Limb (tissue), 2 donors: ENCODE measurements around the gene DALRD3.

Source experiments
- DNase-seq, 2 donors: peaks; one replicate each; pipeline ENCODE4 v3.0.0-alpha.2; 2016; ENCODE audit errors: extremely low spot score in 2 of 2

The DALRD3 gene

DNA sequence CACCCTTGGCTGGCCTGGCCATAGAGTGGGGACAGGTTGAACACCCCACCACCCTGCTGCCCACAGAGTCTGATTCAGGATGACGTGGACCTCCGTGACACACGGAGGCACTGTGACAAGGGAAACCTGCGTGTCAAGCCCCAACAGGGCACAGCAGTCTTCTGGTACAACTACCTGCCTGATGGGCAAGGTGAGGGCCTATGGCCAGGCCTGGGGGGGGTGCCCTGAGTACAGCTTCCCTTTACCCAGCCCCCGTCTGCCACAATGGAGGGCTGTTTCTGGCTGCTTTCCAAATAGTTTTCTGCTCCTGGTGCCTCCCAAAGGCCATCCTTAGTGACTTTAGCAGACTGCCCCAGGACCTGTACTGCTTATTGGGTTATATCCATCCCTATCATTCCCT is 12.4 kb downstream of the DALRD3 start:
- DNase-seq, result no peak

DNA sequence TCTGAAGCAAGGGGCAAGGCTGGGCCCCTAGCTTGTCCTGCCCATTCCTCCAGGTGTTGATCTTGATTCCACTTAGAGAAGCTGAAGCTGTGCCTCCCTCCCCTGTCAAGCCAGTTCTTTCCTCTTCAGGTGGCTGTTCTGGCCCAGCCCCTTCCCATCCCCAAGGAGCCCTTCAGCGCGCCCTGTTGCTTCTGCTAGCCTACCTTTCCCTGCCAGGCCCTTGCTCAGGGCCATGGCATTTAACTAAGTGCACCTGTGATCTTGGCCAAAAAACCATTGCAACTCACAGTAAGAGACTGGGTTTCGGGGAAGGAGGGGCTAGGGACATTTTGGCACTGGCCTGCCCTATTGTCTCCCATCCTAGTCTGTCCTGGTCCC is 13.1 kb downstream of the DALRD3 start:
- no peak for DNase-seq

DNA sequence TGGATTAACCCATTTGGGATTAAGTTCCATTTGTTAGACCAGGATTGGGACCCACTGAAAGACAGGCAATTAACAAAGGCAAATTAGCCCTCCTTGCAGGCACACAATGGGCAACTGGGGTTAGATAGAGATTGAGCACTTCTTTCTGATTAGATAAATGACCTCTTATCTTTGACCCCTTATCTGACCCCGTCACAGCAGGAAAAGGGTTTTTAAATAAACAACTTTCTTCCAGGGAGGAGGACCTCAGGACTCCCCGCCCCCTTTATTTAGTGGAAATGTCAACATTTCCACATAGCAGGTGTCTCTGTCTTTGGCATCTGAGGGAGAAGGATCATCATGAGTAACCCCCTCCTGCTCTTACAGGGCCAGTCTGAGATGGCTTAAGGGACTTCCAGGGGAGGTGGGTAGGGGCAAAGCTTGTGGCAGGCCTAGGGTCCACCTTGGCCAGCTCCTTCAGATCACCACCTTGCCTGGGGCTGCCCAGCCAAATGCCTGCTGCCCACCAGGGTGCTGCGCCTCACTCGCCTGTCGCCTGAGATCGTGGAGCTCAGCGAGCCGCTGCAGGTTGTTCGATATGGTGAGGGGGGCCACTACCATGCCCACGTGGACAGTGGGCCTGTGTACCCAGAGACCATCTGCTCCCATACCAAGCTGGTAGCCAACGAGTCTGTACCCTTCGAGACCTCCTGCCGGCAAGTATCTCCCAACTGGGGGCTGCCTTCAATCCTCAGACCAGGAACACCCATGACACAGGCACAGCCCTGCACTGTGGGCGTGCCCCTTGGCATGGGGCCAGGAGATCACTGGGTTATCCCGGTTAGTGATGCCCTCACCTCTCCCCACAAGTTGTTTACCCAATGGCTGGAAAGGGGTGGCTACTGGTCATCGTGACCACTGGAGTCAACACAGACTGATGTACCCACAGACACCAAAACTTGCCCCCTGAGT is 13.8 kb downstream of the DALRD3 start:
- DNase-seq, result no peak

DNA sequence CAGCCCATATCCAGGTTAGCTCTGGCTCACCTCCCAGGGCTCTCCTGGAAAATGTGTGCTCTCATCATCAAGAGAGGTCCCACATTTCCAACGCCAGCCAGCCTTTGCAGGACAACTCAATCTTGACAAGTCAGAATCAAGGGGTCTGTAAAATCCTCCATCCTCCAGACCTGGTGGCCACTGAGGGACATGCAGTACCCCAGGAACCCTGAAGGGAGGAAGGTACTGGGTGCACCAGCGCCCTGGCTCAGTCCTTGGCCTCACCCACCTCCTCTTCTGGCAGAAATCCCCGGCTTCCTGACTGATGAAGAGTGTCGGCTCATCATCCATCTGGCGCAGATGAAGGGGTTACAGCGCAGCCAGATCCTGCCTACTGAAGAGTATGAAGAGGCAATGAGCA is 17.2 kb downstream of the DALRD3 start:
- no peak for DNase-seq

DNA sequence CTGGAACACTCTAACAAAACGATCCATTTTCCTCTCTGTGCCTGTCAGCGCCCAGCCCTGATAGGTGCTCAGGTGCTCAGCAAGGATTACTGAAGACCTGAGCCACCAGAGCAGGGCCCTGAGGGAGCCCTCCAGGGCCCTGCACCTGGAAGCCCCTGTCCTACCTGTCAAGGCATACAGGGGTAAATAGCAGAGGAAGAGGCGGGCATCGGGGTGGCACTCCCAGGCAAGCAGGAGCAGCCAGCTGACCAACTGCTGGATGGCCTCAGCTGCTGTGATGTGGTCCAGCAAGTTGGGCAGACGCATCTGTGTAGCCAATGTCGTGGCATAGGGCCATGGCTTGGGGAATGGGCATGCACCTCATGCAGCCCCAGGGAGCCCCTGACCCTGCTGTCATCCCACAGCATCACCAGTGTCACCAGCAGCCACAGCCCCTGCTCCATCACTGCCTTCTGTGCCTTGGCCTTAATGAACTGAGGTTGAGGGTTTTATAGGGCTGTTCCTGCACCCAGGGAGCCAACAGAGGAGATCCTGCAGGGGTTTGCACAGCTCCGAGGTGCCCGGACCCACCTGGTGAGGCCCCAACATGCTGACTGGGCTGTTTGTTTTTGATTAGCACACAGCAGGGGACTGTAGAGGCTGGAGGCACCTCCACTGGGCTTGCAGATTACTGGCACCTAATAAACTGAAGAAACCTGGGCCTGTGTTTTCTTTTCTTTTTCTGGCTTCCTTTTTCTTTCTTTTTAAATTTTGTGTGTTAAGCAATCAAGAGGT is 19.1 kb downstream of the DALRD3 start:
- DNase-seq, result no peak

DNA sequence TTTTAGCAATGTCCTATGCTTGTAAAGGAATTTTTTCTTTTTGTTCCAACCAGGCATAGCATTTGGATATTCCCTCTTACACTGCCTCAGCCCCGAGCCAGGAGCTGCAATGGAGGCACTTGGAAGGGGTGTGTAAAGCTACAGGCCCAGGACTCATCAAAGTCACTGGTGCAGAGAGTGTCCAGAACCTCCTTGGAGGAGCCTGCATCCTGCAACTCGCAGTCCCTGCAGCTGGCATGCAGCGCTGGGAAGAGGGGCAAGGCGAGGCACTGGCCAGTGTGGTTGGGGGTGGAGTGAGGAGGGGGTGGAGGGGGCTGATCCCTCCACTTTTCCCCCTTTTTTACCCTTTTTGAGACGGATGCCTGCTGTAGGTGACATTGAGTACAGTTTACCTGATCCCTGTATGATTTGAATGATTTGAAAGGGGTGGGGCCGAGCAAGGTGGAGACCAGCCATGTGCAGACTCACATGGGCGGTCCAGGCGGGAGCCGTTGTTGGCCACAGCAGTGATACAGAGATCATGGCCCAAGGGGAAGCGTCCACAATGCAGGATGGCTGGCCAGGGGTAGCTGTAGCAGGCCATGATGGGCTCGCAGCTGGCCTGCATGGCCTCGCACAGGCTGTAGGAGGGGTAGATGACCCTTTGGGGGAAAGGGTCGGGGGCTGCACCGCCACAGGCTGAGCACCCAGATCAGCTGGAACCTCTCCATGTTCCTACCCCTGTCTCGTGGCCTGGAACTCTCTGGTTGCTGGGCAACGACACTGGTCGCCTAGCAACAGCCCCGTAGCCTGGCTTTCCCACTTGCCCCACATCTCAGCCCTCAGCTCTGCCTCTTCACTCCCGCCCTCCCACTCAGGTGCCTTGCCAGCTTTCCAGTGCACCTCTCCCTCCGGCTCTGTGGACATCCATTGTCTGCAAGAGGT is 20.4 kb downstream of the DALRD3 start:
- DNase-seq, result peak in 1 of 2 donors; percentile 63

DNA sequence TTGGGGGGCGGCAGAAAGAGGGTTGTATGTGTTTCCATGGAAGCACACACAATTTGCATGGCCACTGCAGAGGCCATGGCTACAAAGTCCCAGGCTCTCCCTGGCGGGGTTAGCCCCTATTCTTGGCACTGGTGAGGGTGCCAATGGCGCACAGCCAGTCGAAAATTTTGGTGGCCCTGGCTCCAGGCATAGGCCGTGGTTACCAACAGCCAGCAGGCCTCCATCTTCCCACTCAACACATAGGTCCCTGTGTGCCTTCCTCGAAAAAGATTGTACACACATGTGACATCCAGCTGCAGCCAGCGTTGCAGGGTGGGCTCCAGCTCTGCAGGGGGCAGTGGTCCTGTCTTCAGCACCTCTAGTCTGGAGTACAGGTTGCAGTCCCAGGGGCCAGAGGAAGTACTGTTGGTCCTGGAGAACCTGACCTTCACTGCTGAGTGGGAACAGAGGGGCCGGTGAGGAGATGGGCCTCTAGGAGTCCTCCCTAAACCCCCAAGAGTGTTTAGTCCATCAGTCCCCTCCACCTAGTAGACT is 21.2 kb downstream of the DALRD3 start:
- no peak for DNase-seq

DNA sequence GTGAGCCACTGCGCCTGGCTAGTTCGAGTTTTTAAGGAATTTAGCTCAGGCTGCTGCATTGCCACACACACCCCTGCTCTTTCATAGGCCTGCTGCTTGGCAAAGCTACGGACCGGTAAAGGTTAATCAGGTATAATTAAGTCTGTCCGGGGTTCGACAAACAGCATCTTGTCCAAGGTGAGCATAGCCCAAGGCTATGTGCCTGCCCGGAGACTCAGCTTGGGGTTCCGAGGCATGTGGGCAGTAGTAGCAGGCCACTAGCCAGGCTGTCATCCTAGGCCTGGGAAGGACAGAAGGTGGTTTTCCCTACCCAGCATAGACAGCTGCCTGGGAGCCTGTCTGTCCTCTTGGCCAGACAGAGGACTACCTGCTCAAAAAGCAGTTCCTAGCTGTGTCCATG is 21.7 kb downstream of the DALRD3 start:
- no peak for DNase-seq

DNA sequence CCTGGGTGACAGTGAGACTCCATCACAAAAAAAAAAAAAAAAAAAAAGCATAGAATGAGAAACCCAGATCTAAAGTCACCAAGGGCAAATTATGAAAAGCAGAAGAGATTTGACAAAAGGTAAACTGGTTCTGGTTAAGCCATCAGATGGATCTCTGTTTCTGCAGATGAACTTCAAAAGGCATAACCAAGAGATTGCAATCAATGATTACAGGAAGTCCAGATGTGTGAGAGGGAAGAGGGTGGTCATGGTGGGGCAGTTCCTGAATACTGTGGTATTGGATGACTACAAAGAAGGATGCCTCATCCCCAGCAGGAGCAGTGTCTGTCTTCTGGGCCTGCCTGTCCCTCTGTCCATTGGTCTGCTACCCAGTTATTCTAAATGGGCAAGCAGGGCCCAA is 24.5 kb downstream of the DALRD3 start:
- DNase-seq, result no peak

DNA sequence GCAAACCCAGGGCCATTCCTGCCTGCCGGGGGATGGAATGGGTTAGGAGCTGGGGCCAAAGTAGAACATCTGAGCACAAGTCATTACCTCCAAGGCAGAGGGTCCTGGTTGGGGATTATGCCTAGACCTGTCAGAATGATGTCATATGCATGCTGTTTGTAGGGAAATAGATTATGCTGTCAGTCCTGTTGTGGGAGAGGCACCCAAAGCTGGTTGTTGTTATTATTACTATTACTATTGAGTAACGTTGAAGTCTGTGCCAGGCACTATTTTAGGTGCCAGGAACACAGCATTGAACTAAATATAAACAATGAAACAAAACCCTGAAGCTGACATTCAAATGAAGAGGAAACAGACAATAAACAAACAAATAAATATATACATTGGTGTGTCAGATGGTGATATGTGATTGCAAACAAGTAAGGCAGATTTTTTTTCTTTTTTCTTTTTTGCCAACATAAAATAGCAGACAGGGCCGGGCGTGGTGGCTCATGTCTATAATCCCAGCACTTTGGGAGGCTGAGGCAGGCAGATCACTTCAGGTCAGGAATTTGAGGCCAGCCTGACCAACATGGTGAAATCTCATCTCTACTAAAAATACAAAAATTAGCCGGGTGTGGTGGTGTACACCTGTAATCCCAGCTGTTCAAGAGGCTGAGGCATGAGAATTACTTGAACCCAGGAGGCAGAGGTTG is 26.4 kb downstream of the DALRD3 start:
- no peak for DNase-seq

DNA sequence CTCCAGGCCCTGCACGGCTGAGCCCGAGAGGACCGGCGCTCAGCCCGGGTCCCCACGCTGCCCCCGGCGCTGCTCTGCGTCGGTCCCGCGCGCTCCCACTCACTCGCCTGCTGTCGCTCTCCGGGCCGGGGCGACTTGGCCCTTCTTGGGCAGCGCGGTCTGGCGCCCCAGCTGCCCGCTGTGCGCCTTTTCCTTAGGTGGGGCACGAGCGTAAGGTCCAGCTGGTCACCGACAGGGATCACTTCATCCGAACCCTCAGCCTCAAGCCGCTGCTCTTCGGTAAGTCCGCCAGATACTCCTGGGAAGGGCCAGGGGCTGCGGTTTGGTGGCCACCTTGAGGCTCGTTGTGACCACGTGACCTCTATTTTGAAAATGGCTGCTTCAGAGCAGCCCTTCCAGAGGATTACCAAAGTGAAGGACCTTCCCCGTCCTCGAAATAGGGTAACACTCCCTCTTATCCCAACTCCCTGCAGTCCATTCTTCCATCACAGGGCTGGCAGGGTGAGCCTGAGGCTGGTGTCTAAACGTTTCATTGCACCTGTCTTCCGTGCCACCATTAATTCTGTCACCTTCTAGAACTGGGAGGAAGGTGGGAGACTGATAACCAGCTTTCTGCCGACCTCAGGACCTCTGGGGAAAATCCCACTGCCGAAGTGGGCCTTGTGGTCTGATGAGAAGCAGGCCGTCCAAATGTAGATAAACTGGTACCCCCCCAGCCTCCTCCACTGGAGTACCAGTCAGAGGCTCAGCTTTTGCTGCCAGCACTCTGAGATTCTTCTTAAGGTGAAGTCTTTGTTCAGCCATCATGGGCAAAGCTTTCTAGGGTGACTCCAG is 27.5 kb downstream of the DALRD3 start:
- DNase-seq, result peak in 1 of 2 donors; percentile 47

DNA sequence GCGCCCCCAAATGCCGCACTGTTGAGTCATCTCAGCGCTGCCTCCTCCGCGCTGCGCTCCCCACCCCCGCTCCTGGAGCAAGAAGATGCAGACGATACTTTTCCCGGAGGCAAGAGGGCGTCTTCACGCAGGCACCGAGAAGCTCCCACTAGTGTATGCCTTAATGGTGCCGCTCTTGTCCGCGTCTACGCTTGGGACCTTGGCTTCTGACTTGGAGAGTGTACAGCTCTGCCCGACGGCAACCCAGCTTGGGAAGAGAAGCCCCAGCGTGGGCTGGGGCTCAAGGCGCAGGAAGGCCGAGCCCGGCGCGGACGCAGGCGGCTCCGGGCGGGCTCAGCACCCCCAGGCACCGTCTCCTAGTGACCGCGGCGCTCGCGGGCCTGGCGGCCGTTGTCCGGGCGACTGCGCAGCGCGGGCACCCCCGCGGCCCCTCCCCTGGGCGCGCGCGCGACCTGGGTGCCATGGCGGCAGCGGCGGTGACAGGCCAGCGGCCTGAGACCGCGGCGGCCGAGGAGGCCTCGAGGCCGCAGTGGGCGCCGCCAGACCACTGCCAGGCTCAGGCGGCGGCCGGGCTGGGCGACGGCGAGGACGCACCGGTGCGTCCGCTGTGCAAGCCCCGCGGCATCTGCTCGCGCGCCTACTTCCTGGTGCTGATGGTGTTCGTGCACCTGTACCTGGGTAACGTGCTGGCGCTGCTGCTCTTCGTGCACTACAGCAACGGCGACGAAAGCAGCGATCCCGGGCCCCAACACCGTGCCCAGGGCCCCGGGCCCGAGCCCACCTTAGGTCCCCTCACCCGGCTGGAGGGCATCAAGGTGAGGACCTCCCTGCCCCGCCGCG is 28.4 kb downstream of the DALRD3 start, which contains the start of gene P4HTM:
P4HTM (plus strand) TSS at position 446 of the 840 bp plus-strand sequence; CDS start at position 462, 16 bp downstream.
- DNase-seq, result peak; percentile 86 to 88

DNA sequence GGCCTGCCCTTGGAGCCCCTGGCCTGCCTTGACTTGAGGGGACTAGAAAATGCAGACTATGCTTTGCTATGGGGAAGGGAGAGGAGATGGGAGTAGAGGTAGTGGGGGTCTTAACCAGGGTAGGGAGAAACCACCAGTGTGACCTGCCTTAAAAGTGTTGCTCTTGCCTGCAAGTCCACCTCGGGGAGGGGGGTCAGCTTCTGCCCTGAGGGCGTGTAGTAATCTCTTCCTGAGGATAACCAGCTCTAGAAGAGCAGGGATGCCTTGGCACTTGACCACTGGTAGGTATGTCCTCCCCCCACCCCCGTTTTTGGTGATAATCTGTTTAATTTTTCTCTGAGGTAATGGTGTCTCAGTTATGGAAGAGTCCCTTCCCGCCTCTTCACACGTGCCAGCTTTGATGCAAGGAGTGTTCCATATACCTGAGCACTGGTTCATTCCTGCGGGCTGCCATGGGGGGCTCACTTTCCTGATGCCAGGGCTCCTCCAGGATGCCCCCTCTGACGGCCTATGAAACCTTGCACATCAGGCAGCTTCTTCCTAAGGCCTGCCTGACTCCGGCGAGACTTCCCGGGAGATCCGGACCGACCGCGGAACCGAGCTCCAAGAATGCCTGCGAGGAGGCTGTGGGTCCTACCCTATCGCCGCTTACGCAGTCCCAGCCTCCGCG is 29.1 kb downstream of the DALRD3 start:
- DNase-seq, result no peak

DNA sequence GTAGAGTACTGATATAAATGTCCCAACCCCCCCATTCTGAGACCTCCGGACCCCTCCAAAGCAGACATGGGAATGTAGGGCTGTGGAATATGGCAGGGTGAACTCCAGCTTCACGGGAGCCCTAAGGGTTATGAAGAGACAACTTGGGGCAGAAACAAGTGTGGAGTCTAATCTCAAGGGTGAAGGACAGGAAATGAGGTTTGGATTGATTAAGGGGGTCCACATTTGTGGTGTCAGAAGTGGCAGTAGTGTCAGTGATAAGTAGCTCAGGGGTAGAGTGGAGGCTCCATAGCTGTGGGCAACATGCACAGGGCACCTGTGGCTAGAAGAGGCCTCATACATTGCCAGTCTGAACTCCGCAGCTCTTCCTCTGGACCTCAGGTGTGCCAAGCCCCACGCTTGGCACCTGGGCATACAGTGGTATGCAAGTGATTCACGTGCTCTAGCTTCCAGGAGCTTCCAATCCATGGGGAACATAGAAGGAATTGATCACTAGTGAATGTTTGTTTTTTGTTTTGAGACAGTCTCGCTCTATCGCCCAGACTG is 32.5 kb downstream of the DALRD3 start:
- no peak for DNase-seq

DNA sequence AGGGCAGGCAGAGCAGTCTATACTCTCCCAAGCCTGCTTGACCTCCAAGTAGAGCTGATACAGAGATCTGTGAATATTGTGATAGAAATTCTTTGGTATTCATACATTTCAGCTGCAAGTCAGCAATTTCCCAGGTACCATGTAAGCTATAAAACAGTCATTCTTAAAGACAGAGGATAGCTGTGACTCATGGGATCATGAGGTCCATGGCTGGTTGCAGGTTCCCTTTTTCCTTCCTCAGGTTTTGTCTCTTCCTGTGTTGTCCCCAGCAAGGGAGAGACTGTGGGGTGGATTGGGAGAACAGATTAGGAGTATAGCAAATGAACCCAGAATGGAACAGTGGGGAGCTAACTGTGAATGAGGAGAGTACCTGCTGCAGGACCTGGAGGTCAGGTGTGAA is 33.7 kb downstream of the DALRD3 start:
- no peak for DNase-seq

DNA sequence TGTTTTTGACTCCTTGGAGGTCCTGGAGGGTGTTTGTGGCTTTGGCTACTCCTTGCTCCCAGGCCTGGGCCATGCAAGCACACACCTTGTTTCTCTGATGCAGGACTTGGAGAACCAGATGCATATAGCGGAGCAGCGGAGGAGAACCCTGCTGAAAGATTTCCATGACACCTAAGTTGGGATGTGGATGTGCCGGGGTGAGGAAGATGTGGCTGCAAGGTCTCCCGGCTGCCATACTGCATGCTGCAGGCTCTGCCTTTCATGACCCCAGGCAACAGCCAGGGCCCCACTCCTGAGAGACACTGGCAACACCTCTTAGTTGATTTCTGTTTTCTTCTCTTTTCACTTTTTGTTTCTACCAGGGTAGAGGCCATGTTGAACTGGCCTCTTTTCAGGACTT is 35.3 kb downstream of the DALRD3 start:
- DNase-seq, result no peak

DNA sequence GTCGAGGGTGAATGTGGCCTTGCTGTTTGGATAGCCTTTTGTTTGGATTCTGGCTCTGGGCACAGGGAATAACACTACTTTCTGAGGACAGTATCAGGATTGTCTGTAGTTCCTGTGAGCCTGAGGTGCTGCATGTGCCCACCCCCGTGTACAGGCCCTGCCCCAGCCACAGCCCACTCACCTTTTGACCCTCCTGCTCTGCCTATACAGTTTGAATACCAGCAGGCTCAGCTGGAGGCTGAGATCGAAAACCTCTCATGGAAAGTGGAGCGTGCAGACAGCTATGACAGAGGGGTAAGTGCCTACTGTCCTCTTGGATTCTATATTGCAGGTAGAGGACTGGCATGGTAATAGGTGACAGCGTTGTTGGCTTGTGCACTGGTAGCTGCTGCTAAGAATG is 35.7 kb downstream of the DALRD3 start:
- DNase-seq, result no peak

DNA sequence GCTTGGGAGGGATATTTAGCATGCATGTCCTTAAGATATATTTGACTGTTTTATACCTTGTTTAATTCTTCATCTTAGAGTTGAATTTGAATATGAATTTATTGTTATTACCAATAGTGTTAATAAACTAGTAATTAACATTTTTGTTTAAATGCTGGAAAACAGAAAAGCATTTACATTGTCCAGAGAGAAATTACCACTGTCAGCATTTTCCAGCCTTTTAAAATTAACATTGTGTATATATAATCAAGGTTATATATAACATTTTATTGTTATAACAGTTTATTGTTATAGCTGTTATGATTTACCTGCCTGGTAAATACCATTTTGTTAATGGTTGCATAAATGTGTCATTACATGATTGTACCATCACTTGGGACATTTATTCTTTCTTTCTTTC is 36.4 kb downstream of the DALRD3 start:
- DNase-seq, result no peak
